SH-SY5Y (cell line): ENCODE results near the gene M1AP.

Experiments
- GATA2 ChIP-seq: IDR thresholded peaks from 2 replicates; pipeline ENCODE4 v1.6.1; 2011; ENCODE audit warnings: mild to moderate bottlenecking, low read depth, low read length
- GATA3 ChIP-seq: IDR thresholded peaks from 2 replicates; pipeline ENCODE4 v1.6.1; 2011; ENCODE audit warnings: low read depth, mild to moderate bottlenecking, low read length, moderate library complexity

Gene M1AP

GRCh38 chr2:74648009-74648443 lies at the start of gene M1AP:
TSS of gene M1AP (minus strand) at chr2:74648330. CDS start at chr2:74640275, 8,055 bp downstream.
- TF ChIP-seq GATA3, result no peak

GRCh38 chr2:74696829-74697228 lies 48.7 kb upstream of the M1AP start:
- TF ChIP-seq GATA2 (no peak), GATA3 (no peak)

- no peak for TF ChIP-seq GATA3
- no peak for TF ChIP-seq GATA2
Observed at GRCh38 chr2:74695663-74696062, 47.5 kb upstream of the M1AP start.

GRCh38 chr2:74694281-74694680 lies 46.2 kb upstream of the M1AP start:
- TF ChIP-seq GATA2 (no peak), GATA3 (no peak)

GRCh38 chr2:74693668-74694067 lies 45.5 kb upstream of the M1AP start:
- TF ChIP-seq GATA2 (no peak), GATA3 (no peak)

- TF ChIP-seq GATA3 (no peak), GATA2 (no peak)
Observed at GRCh38 chr2:74693213-74693612, 45.1 kb upstream of the M1AP start.

GRCh38 chr2:74691929-74692328 lies 43.8 kb upstream of the M1AP start:
- no peak for TF ChIP-seq GATA3
- TF ChIP-seq GATA2, result no peak

GRCh38 chr2:74690571-74690970 lies 42.4 kb upstream of the M1AP start:
- no peak for TF ChIP-seq GATA2
- no peak for TF ChIP-seq GATA3

GRCh38 chr2:74689671-74690070 lies 41.5 kb upstream of the M1AP start:
- TF ChIP-seq GATA3, result no peak
- no peak for TF ChIP-seq GATA2

- TF ChIP-seq GATA3 (no peak), GATA2 (no peak)
Observed at GRCh38 chr2:74688881-74689280, 40.8 kb upstream of the M1AP start.

GRCh38 chr2:74685408-74685807 lies 37.3 kb upstream of the M1AP start:
- no peak for TF ChIP-seq GATA3
- TF ChIP-seq GATA2, result no peak

- TF ChIP-seq GATA2 (no peak), GATA3 (no peak)
Observed at GRCh38 chr2:74682501-74682900, 34.4 kb upstream of the M1AP start.

- TF ChIP-seq GATA2 (no peak), GATA3 (no peak)
Observed at GRCh38 chr2:74679615-74680014, 31.5 kb upstream of the M1AP start.

GRCh38 chr2:74676331-74676730 lies 28.2 kb upstream of the M1AP start:
- TF ChIP-seq GATA2, result no peak
- no peak for TF ChIP-seq GATA3

GRCh38 chr2:74675090-74675489 lies 27.0 kb upstream of the M1AP start:
- TF ChIP-seq GATA3 (no peak), GATA2 (no peak)

- no peak for TF ChIP-seq GATA2
- TF ChIP-seq GATA3, result no peak
Observed at GRCh38 chr2:74673826-74674528, 25.8 kb upstream of the M1AP start.

- TF ChIP-seq GATA2 (no peak), GATA3 (no peak)
Observed at GRCh38 chr2:74671479-74671878, 23.3 kb upstream of the M1AP start.

- no peak for TF ChIP-seq GATA2
Observed at GRCh38 chr2:74670263-74670662, 22.1 kb upstream of the M1AP start.
